ENCODE measurements around the gene CCL16.

CCL16 gene

GRCh38 chr17:35984140-35984539 lies 2.8 kb upstream of the CCL16 start:
- H3K9ac ChIP-seq (ENCODE audit: low read length): no peak overlapping the region
- no peaks in the 10 kb centered on the region for H3K27me3 ChIP-seq (ENCODE audit: control insufficient read depth, insufficient read depth, low read length)
- no peaks in the 10 kb centered on the region for H3K4me1 ChIP-seq (ENCODE audit: control insufficient read depth, low read depth, low read length)
- H3K9me3 ChIP-seq (ENCODE audit: control insufficient read depth, low read depth, low read length): no peaks in the 10 kb centered on the region
- H3K36me3 ChIP-seq (ENCODE audit: control insufficient read depth, low read depth, low read length): no peaks in the 10 kb centered on the region
- H3K27ac ChIP-seq (ENCODE audit: low read length): no peak overlapping the region
- H3K4me3 ChIP-seq (ENCODE audit: low read length): no peak overlapping the region

- Histone ChIP-seq H3K9ac (ENCODE audit: low read length) (no peak overlapping the region), H3K36me3 (ENCODE audit: control insufficient read depth, low read depth, low read length) (no peaks in the 10 kb centered on the region), H3K9me3 (ENCODE audit: control insufficient read depth, low read depth, low read length) (no peaks in the 10 kb centered on the region), H3K27me3 (ENCODE audit: control insufficient read depth, insufficient read depth, low read length) (no peaks in the 10 kb centered on the region), H3K4me1 (ENCODE audit: control insufficient read depth, low read depth, low read length) (no peaks in the 10 kb centered on the region), H3K4me3 (ENCODE audit: low read length) (no peak overlapping the region), H3K27ac (ENCODE audit: low read length) (no peak overlapping the region)
Measured at GRCh38 chr17:35982409-35983191, 1.3 kb upstream of the CCL16 start.

DNA sequence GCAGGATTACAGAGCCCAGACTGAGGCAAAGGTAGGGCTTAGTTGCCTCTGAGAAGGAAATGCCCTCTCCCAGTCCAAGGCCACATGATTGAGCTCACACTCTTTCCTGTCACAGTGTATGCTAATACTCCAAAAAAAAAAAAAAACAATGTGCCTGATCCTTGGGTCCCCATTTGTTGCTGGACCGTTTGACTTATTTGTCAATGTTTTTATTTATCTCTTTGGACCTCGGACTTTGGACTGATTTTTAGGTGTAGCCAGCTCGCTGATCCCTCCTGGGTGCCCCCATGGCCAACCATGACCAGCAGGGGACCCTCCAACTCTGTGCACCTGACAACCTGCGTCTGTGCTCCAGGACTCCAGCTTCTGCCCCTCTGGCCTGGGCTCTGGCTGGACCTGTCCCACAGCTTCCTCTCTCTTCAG lies 622 bp upstream of the CCL16 start:
- Histone ChIP-seq H3K9me3 (ENCODE audit: control insufficient read depth, low read depth, low read length) (no peaks in the 10 kb centered on the region), H3K4me3 (ENCODE audit: low read length) (no peak overlapping the region), H3K36me3 (ENCODE audit: control insufficient read depth, low read depth, low read length) (no peaks in the 10 kb centered on the region), H3K27ac (ENCODE audit: low read length) (no peak overlapping the region), H3K27me3 (ENCODE audit: control insufficient read depth, insufficient read depth, low read length) (no peaks in the 10 kb centered on the region), H3K4me1 (ENCODE audit: control insufficient read depth, low read depth, low read length) (no peaks in the 10 kb centered on the region), H3K9ac (ENCODE audit: low read length) (no peak overlapping the region)

- H3K27ac ChIP-seq (ENCODE audit: low read length): no peak overlapping the region
- H3K9ac ChIP-seq (ENCODE audit: low read length): no peak overlapping the region
- H3K4me1 ChIP-seq (ENCODE audit: control insufficient read depth, low read depth, low read length): no peaks in the 10 kb centered on the region
- no peak overlapping the region for H3K4me3 ChIP-seq (ENCODE audit: low read length)
- no peaks in the 10 kb centered on the region for H3K36me3 ChIP-seq (ENCODE audit: control insufficient read depth, low read depth, low read length)
- H3K27me3 ChIP-seq (ENCODE audit: control insufficient read depth, insufficient read depth, low read length): no peaks in the 10 kb centered on the region
- H3K9me3 ChIP-seq (ENCODE audit: control insufficient read depth, low read depth, low read length): no peaks in the 10 kb centered on the region
Measured at GRCh38 chr17:35978346-35978745, 3.0 kb downstream of the CCL16 start.

DNA sequence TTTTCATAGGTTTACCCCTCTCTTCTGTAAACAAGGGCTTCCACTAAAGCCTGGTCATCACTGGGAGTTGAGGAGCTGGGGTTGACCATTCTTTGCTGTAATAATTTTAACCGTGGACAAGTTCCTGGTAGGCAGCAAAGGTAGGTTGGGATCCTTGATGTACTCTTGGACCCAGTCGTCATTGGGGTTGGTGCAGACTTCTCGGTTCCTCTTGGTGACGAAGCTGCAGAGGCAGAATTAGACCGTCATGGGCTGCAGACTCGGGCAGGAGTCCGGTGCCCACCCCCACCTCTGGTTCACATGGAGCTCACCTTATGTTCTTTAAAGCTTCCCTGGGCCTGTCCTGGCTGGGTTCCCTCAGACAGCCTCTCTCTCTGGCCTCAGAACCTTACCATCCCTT lies 3.8 kb downstream of the CCL16 start:
- Histone ChIP-seq H3K4me1 (ENCODE audit: control insufficient read depth, low read depth, low read length) (no peaks in the 10 kb centered on the region), H3K4me3 (ENCODE audit: low read length) (no peak overlapping the region), H3K9me3 (ENCODE audit: control insufficient read depth, low read depth, low read length) (no peaks in the 10 kb centered on the region), H3K27me3 (ENCODE audit: control insufficient read depth, insufficient read depth, low read length) (no peaks in the 10 kb centered on the region), H3K9ac (ENCODE audit: low read length) (no peak overlapping the region), H3K36me3 (ENCODE audit: control insufficient read depth, low read depth, low read length) (no peaks in the 10 kb centered on the region), H3K27ac (ENCODE audit: low read length) (no peak overlapping the region)

GRCh38 chr17:35973333-35974260 lies 7.7 kb downstream of the CCL16 start:
- peaks cover 3% of the 10 kb centered on the region for H3K4me1 ChIP-seq (ENCODE audit: control insufficient read depth, low read depth, low read length)
- no peaks in the 10 kb centered on the region for H3K36me3 ChIP-seq (ENCODE audit: control insufficient read depth, low read depth, low read length)
- no peak overlapping the region for H3K9ac ChIP-seq (ENCODE audit: low read length)
- no peak overlapping the region for H3K27ac ChIP-seq (ENCODE audit: low read length)
- H3K4me3 ChIP-seq (ENCODE audit: low read length): no peak overlapping the region
- H3K9me3 ChIP-seq (ENCODE audit: control insufficient read depth, low read depth, low read length): no peaks in the 10 kb centered on the region
- no peaks in the 10 kb centered on the region for H3K27me3 ChIP-seq (ENCODE audit: control insufficient read depth, insufficient read depth, low read length)

DNA sequence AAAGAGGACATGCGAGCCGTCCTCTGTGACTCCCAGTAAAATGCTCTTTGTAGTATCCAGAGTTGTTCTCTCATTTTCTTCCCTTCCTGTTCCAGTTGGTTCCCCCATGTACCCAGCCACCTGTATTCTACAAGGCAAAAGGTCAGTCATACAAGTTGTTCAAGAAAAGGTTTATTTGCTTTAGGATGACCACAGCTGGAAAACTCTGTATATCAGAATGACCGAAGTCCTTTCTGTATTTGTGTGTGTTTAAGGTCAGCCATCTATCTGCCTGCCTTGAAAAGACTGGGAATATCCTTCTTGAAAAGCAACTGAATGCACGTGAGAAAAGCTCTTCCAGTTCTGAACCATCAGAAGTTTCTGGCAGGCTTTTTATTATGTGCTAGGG lies 8.4 kb downstream of the CCL16 start:
- H3K27me3 ChIP-seq (ENCODE audit: control insufficient read depth, insufficient read depth, low read length): no peaks in the 10 kb centered on the region
- H3K9ac ChIP-seq (ENCODE audit: low read length): no peak overlapping the region
- H3K4me3 ChIP-seq (ENCODE audit: low read length): no peak overlapping the region
- H3K4me1 ChIP-seq (ENCODE audit: control insufficient read depth, low read depth, low read length): peaks cover 3% of the 10 kb centered on the region
- no peak overlapping the region for H3K27ac ChIP-seq (ENCODE audit: low read length)
- no peaks in the 10 kb centered on the region for H3K9me3 ChIP-seq (ENCODE audit: control insufficient read depth, low read depth, low read length)
- no peaks in the 10 kb centered on the region for H3K36me3 ChIP-seq (ENCODE audit: control insufficient read depth, low read depth, low read length)

DNA sequence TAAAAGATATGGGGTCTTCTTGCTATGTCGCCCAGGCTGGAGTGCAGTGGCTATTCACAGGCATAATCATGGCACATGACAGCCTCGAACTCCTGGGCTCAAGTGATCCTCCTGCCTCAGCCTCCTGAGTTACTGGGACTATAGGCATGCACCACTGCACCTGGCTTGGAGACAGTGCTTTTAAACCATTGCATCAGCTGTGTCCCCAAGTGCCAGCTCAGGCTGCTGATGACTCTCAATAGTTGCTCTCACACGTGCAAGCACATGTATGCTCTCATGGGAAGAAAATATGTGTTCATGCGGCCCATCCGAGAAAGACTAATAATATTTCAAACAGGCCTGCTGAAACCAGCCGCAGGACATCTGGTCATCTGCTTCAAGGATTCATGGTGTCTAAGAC lies 8.8 kb downstream of the CCL16 start:
- Histone ChIP-seq H3K4me3 (ENCODE audit: low read length) (no peak overlapping the region), H3K27ac (ENCODE audit: low read length) (no peak overlapping the region), H3K4me1 (ENCODE audit: control insufficient read depth, low read depth, low read length) (peaks cover 3% of the 10 kb centered on the region), H3K9me3 (ENCODE audit: control insufficient read depth, low read depth, low read length) (no peaks in the 10 kb centered on the region), H3K27me3 (ENCODE audit: control insufficient read depth, insufficient read depth, low read length) (no peaks in the 10 kb centered on the region), H3K36me3 (ENCODE audit: control insufficient read depth, low read depth, low read length) (no peaks in the 10 kb centered on the region), H3K9ac (ENCODE audit: low read length) (no peak overlapping the region)

DNA sequence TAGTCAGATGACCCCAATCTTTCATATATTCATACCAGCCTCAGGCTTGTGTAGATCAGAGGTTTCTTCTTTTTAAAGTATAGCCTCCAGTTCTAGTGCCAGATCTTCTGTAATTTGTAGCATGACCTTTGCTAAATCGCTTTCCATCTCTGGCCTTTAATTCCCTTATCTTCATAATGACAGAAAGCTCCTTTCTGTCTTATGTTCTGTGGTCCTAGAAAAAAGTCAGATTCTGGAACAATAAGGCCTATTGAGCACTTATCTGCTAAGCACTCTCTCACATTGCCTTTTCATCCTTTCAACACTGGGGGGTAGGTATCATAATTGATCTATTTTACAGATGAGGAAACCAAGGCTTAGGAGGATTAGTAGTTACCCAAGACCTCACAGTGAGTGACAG lies 9.2 kb downstream of the CCL16 start:
- H3K9ac ChIP-seq (ENCODE audit: low read length): no peak overlapping the region
- no peaks in the 10 kb centered on the region for H3K27me3 ChIP-seq (ENCODE audit: control insufficient read depth, insufficient read depth, low read length)
- H3K36me3 ChIP-seq (ENCODE audit: control insufficient read depth, low read depth, low read length): no peaks in the 10 kb centered on the region
- no peaks in the 10 kb centered on the region for H3K9me3 ChIP-seq (ENCODE audit: control insufficient read depth, low read depth, low read length)
- H3K27ac ChIP-seq (ENCODE audit: low read length): no peak overlapping the region
- H3K4me3 ChIP-seq (ENCODE audit: low read length): no peak overlapping the region
- peaks cover 3% of the 10 kb centered on the region for H3K4me1 ChIP-seq (ENCODE audit: control insufficient read depth, low read depth, low read length)

DNA sequence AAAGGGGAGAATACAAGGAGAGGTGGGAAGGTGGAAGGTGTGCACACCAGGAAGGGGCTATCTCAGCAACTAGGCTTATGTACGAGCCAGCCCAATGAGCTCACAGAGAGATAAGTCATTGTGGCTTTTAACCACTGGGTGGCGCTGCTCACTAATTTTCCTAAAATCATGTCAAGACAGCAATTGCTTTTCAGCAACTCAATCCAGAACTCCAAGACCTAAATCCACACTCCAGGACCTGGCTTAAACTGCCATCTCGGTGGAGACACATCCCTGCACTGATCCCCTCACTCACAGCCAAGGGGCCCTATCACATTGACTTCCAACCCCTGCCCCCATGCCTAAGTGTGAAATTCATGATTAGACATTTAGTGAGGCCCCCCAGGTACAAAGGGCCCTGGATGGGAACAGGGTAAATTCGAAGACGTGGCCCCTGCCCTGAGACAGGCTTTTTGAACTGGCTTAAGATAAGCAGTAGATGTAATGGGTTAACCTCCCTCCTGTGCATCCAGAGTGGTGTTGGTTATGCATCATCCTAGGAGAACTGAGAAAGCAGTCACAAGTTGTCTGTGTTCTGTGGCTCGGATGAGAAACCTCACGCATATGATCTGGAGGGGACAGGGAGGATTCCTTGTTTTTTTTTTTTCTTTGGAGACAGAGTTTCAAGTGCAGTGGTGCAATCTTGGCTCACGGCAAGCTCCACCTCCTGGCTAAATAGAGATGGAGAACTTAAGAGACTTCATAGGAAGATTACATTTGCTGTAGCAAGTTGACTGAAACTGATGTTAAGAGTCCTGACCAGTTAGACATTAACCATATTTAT lies 11.5 kb downstream of the CCL16 start:
- Histone ChIP-seq H3K27me3 (ENCODE audit: control insufficient read depth, insufficient read depth, low read length) (no peaks in the 10 kb centered on the region), H3K36me3 (ENCODE audit: control insufficient read depth, low read depth, low read length) (no peaks in the 10 kb centered on the region), H3K4me3 (ENCODE audit: low read length) (no peak overlapping the region)

DNA sequence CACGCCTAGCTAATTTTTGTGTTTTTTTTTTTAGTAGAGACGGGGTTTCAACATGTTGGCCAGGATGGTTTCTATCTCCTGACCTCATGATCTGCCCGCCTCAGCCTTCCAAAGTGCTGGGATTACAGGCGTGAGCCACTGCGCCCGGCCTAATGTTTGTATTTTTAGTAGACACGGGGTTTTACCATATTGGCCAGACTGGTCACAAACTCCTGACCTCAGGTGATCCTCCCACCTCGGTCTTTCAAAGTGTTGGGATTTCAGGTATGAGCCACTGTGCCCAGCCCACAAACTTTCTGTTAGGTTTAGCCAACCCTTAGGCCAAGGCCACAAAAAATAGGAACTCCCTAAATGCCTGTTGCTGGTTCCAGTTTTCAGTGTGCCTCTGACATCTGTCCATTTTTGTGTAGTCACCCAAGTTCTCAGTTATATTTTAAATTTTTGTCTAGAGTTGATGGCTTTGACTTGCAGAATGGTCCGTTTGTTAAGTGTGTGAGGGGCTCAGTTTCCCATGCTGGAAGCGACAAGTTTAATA lies 12.7 kb downstream of the CCL16 start:
- Histone ChIP-seq H3K27ac (ENCODE audit: low read length) (no peak overlapping the region), H3K9me3 (ENCODE audit: control insufficient read depth, low read depth, low read length) (no peaks in the 10 kb centered on the region), H3K4me3 (ENCODE audit: low read length) (no peak overlapping the region), H3K36me3 (ENCODE audit: control insufficient read depth, low read depth, low read length) (no peaks in the 10 kb centered on the region), H3K27me3 (ENCODE audit: control insufficient read depth, insufficient read depth, low read length) (no peaks in the 10 kb centered on the region), H3K4me1 (ENCODE audit: control insufficient read depth, low read depth, low read length) (peaks cover 3% of the 10 kb centered on the region), H3K9ac (ENCODE audit: low read length) (no peak overlapping the region)

More for the DNA sequence above, 11.5 kb downstream of the CCL16 start:
- Histone ChIP-seq H3K27ac (ENCODE audit: low read length) (no peak overlapping the region), H3K9ac (ENCODE audit: low read length) (no peak overlapping the region), H3K9me3 (ENCODE audit: control insufficient read depth, low read depth, low read length) (no peaks in the 10 kb centered on the region), H3K4me1 (ENCODE audit: control insufficient read depth, low read depth, low read length) (peaks cover 3% of the 10 kb centered on the region)

Data from iPS-18a (cell line).